SK-N-SH treated with all-trans-retinoic acid at 6 μM for 48 hours (cell line): ENCODE measurements around the gene SMS.

Source experiments
- ATAC-seq: fragments of 200-7000 bp; cut with Tn5 transposase; 3 replicates; pipeline ENCODE4 v1.9.1; 2020; ENCODE audit warnings: mild to moderate bottlenecking, moderate library complexity
- ARNTL ChIP-seq: fragments of 450-650 bp; formaldehyde crosslinking; IDR thresholded peaks from 2 replicates; pipeline ENCODE4 v1.5.0; 2020; ENCODE audit warnings: low read depth, mild to moderate bottlenecking, moderate library complexity, borderline replicate concordance
- BACH2 ChIP-seq: fragments of 250-450 bp; sonication (Bioruptor Pico); IDR thresholded peaks from 2 replicates; pipeline ENCODE4 v1.9.0; 2021; ENCODE audit warnings: mild to moderate bottlenecking, borderline replicate concordance
- CSDC2 ChIP-seq: fragments of 250-450 bp; sonication (Bioruptor Pico); IDR thresholded peaks from 2 replicates; pipeline ENCODE4 v1.5.0; 2020; ENCODE audit warnings: mild to moderate bottlenecking, moderate library complexity
- ESRRG ChIP-seq: fragments of 250-450 bp; sonication (Bioruptor Pico); IDR thresholded peaks from 2 replicates; pipeline ENCODE4 v1.6.1; 2021; ENCODE audit warnings: mild to moderate bottlenecking
- ISL1 ChIP-seq: fragments of 250-450 bp; sonication (Bioruptor Pico); IDR thresholded peaks from 2 replicates; pipeline ENCODE4 v2.1.2; 2022; ENCODE audit warnings: mild to moderate bottlenecking, moderate library complexity
- RARB ChIP-seq: fragments of 250-450 bp; sonication (Bioruptor Pico); IDR thresholded peaks from 2 replicates; pipeline ENCODE4 v1.8.0; 2021; ENCODE audit warnings: mild to moderate bottlenecking, moderate library complexity
- SNAI2 ChIP-seq: fragments of 250-450 bp; sonication (Bioruptor Pico); IDR thresholded peaks from 2 replicates; pipeline ENCODE4 v1.5.0; 2020; ENCODE audit warnings: mild to moderate bottlenecking, moderate library complexity
- TCF4 ChIP-seq: fragments of 250-450 bp; sonication (Bioruptor Pico); IDR thresholded peaks from 2 replicates; pipeline ENCODE4 v1.8.0; 2021; ENCODE audit warnings: mild to moderate bottlenecking, moderate library complexity, borderline replicate concordance
- TOX ChIP-seq: fragments of 250-450 bp; sonication (Bioruptor Pico); IDR thresholded peaks from 2 replicates; pipeline ENCODE4 v1.8.0; 2021; ENCODE audit warnings: mild to moderate bottlenecking, moderate library complexity, borderline replicate concordance
- ZC3H10 ChIP-seq: fragments of 250-450 bp; sonication (Bioruptor Pico); IDR thresholded peaks from 2 replicates; pipeline ENCODE4 v1.5.1; 2021; ENCODE audit warnings: mild to moderate bottlenecking, moderate library complexity
- ZFP3 ChIP-seq: fragments of 250-450 bp; sonication (Bioruptor Pico); IDR thresholded peaks from 2 replicates; pipeline ENCODE4 v1.5.0; 2020; ENCODE audit warnings: mild to moderate bottlenecking, moderate library complexity
- ZFP30 ChIP-seq: fragments of 450-650 bp; formaldehyde crosslinking; IDR thresholded peaks from 2 replicates; pipeline ENCODE4 v1.5.0; 2022; ENCODE audit warnings: mild to moderate bottlenecking, moderate library complexity
- ZNF565 ChIP-seq: fragments of 450-650 bp; formaldehyde crosslinking; conservative IDR thresholded peaks from 2 replicates; pipeline ENCODE4 v1.5.0; 2020; ENCODE audit warnings: low read depth, mild to moderate bottlenecking, moderate library complexity
- ZNF70 ChIP-seq: fragments of 450-650 bp; formaldehyde crosslinking; IDR thresholded peaks from 2 replicates; pipeline ENCODE4 v1.5.0; 2020; ENCODE audit warnings: mild to moderate bottlenecking, moderate library complexity
- ZNF8 ChIP-seq: fragments of 450-650 bp; formaldehyde crosslinking; IDR thresholded peaks from 2 replicates; pipeline ENCODE4 v1.5.0; 2020; ENCODE audit warnings: mild to moderate bottlenecking, moderate library complexity
- TF ChIP-seq, protein P1 (sequence below): fragments of 250-450 bp; sonication (Bioruptor Pico); IDR thresholded peaks from 2 replicates; pipeline ENCODE4 v1.5.0; 2020; ENCODE audit warnings: mild to moderate bottlenecking, moderate library complexity
- TF ChIP-seq, protein P2 (sequence below): fragments of 250-450 bp; sonication (Bioruptor Pico); IDR thresholded peaks from 2 replicates; pipeline ENCODE4 v1.5.1; 2020; ENCODE audit warnings: low read depth, mild to moderate bottlenecking, moderate library complexity
- TF ChIP-seq, protein P3 (sequence below): fragments of 250-450 bp; sonication (Bioruptor Pico); IDR thresholded peaks from 2 replicates; pipeline ENCODE4 v1.5.1; 2021; ENCODE audit warnings: mild to moderate bottlenecking, moderate library complexity

Gene SMS

DNA sequence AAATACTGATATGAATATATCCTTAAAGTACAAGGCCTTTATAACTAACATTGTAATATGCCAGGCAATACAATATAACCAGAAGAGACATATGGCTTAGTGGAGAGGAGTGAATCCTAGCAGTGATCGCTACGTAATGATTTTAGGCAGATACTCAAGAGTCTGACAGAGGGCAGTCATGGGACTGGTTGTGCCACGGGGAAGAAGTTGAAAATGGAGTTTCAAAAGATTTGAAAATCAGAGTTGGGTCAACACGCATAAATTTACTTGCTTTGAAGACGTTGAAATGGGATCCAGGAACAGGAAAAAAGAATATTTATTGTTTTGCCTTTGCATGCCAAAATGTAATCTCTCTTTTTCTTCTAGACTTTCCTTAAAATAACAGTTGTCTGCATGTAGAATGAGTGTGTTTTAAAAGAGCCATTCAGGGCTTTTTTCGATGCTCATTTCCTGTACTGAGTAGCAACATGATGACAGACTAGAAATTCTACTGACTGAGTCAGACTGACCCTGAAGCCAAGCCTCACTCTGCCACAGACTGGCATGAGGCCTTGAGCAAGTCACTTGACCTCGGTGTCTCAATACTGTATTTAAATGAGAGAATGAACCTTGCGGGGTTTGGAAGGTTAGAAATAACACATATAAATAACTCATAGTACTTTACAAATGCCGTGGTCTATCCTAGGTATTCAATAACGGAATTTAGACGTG lies 8.1 kb upstream of the SMS start:
- no peak for TF ChIP-seq ZFP3
- TF ChIP-seq BACH2 (CRISPR knock-in tag) = no peak
- ATAC-seq = peak; percentile 88

DNA sequence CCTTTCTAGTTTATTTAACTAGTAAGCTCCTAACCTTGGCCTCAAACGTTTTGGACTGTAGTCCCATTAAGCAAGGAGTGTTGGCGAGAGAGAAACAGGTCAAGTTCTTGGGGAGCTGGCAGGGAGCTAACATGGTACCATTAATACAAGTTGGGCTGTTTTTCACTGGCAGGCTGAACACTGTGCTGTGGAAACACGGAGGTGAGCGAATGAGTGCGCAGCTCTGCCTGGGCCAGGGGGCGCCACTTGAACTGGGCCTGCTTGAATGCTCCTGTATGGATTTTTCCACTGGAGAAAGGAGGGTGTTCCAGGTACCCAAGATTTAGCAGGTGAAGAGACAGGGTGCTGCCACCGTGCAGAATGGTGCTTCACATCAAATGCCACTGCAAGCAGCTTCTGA lies 7.4 kb upstream of the SMS start:
- ATAC-seq = peak; percentile 43; the same call in 2 of the 3 replicates
- no peak for TF ChIP-seq TOX
- no peak for TF ChIP-seq CSDC2
- TF ChIP-seq ZC3H10 = no peak
- TF ChIP-seq, protein P1, sequence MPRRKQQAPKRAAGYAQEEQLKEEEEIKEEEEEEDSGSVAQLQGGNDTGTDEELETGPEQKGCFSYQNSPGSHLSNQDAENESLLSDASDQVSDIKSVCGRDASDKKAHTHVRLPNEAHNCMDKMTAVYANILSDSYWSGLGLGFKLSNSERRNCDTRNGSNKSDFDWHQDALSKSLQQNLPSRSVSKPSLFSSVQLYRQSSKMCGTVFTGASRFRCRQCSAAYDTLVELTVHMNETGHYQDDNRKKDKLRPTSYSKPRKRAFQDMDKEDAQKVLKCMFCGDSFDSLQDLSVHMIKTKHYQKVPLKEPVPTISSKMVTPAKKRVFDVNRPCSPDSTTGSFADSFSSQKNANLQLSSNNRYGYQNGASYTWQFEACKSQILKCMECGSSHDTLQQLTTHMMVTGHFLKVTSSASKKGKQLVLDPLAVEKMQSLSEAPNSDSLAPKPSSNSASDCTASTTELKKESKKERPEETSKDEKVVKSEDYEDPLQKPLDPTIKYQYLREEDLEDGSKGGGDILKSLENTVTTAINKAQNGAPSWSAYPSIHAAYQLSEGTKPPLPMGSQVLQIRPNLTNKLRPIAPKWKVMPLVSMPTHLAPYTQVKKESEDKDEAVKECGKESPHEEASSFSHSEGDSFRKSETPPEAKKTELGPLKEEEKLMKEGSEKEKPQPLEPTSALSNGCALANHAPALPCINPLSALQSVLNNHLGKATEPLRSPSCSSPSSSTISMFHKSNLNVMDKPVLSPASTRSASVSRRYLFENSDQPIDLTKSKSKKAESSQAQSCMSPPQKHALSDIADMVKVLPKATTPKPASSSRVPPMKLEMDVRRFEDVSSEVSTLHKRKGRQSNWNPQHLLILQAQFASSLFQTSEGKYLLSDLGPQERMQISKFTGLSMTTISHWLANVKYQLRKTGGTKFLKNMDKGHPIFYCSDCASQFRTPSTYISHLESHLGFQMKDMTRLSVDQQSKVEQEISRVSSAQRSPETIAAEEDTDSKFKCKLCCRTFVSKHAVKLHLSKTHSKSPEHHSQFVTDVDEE = no peak
- TF ChIP-seq BACH2 (CRISPR knock-in tag) = no peak
- TF ChIP-seq ZNF8 (CRISPR knock-in tag) = no peak
- TF ChIP-seq ZFP3 = no peak
- TF ChIP-seq, protein P2, sequence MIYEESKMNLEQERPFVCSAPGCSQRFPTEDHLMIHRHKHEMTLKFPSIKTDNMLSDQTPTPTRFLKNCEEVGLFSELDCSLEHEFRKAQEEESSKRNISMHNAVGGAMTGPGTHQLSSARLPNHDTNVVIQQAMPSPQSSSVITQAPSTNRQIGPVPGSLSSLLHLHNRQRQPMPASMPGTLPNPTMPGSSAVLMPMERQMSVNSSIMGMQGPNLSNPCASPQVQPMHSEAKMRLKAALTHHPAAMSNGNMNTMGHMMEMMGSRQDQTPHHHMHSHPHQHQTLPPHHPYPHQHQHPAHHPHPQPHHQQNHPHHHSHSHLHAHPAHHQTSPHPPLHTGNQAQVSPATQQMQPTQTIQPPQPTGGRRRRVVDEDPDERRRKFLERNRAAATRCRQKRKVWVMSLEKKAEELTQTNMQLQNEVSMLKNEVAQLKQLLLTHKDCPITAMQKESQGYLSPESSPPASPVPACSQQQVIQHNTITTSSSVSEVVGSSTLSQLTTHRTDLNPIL = no peak
- TF ChIP-seq TCF4 (CRISPR knock-in tag) = no peak

DNA sequence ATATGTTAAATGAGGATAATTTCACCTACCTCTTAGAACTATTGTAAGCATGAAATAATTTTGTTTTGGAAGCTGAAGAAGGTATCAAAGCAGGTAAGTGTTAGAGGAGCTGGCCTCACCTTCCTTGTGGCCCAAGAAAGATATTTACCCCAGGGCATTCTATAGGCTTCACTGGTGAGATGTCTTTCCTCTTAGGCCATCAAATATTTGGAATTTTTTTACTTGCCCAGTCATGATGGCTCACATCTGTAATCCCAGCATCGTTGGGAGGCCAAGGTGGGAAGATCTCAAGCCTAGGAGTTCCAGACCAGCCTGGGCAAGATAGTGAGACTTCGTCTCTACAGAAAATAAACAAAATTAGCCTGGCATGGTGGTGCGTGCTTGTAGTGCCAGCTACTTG lies 6.1 kb upstream of the SMS start:
- TF ChIP-seq CSDC2 (no peak), ARNTL (no peak), ESRRG (CRISPR knock-in tag) (no peak), ZNF565 (CRISPR knock-in tag) (no peak), ZC3H10 (no peak), ZFP30 (CRISPR knock-in tag) (no peak), ZNF70 (CRISPR knock-in tag) (no peak)
- TF ChIP-seq, all 23 proteins: peak for 0
- no peak for ATAC-seq

DNA sequence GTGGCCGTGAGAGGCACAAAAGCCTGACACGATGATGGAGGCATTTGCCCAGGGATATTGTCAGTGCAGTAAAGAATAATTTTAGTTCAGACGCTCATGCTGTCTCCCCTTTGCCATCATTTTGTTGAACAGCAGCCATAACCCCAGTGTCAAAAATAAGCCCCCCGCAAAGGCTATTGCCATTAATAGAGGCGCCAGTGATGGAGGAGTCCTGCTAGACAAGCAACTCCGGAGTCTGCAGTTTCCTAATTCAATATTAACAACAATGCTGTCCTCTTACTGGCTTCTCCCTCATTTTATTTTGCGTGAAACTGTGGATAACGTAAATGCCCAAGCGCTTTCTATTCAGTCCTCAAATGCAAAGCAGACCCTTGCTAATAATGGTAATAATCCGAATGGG lies 603 bp upstream of the SMS start:
- ATAC-seq = no peak
- TF ChIP-seq TCF4 (CRISPR knock-in tag) = no peak
- TF ChIP-seq ZFP30 (CRISPR knock-in tag) = no peak

DNA sequence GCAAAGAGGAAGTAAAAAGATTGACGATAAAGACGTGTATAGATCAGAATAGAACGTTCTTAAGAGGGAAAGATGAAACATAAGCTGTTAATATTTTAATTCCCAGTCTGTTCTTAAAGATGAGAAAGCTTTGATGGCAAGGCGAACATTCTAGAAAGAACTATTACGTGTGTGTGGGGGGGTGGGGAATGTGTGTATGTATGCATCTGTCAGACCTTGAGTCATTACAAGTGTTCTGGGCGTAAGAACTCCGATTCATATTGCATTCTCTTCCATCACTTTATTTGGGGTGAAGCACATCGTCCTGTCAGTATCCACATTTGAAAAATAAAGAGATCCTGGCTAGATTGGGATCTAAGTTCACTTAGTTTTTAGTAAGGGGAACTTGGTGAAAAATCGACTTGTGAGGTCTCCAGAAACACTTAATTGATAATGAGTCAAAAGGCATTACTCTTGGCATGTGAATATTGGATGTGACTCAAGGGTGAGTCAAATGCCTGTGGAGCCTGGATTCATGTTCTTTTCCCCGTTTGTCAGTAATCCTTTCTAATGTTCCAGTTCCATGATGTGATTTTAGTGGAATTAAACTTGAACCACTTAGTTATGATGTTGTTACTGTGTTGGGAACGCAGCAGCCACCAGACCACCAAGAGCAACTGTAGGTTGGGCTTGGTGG lies 3.1 kb downstream of the SMS start:
- ATAC-seq = peak; percentile 34
- TF ChIP-seq SNAI2 = no peak
- TF ChIP-seq ZNF70 (CRISPR knock-in tag) = no peak

DNA sequence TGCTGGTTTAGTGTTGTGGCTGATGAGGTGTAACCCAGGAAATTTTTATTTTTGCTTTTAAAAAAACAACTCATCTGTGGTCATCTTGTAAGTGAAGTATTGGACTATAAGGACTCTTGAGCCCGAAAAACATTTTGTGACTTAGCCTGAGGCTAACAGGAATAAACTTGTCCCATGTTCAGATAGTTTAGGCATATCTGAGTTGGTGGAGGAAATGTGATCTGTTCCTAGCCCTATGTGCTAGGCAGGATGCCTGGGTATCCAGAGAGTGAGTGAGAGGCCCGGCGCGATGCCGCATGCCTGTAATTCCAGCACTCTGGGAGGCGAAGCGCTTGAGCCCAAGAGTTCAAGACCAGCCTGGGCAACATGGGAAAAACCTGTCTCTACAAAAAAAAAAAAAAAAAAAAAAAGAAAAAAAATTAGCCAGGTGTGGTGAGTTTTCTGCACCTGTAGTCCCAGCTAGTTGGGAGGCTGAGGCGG lies 3.7 kb downstream of the SMS start:
- peak; percentile 24 for ATAC-seq
- TF ChIP-seq RARB (no peak), ISL1 (no peak), ZC3H10 (no peak), CSDC2 (no peak), BACH2 (CRISPR knock-in tag) (no peak), ESRRG (CRISPR knock-in tag) (no peak)
- TF ChIP-seq, protein P3, sequence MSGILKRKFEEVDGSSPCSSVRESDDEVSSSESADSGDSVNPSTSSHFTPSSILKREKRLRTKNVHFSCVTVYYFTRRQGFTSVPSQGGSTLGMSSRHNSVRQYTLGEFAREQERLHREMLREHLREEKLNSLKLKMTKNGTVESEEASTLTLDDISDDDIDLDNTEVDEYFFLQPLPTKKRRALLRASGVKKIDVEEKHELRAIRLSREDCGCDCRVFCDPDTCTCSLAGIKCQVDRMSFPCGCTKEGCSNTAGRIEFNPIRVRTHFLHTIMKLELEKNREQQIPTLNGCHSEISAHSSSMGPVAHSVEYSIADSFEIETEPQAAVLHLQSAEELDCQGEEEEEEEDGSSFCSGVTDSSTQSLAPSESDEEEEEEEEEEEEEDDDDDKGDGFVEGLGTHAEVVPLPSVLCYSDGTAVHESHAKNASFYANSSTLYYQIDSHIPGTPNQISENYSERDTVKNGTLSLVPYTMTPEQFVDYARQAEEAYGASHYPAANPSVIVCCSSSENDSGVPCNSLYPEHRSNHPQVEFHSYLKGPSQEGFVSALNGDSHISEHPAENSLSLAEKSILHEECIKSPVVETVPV = no peak
